HPDE6-E6E7 (cell line): Measurements from ENCODE around the gene NOL3.

Experiments used
- DNase-seq: peaks from one replicate; pipeline ENCODE4 v3.0.0; 2011; ENCODE audit warnings: missing footprints; ENCODE audit errors: extremely low spot score

Gene NOL3

GRCh38 chr16:67170949-67171649 lies 761 bp downstream of the NOL3 start:
- DNase-seq: no peak

- no peak for DNase-seq
Measured at GRCh38 chr16:67173323-67173722, 3.0 kb downstream of the NOL3 start.

GRCh38 chr16:67173808-67174705 lies 3.7 kb downstream of the NOL3 start:
- peak; percentile 92 for DNase-seq

DNA sequence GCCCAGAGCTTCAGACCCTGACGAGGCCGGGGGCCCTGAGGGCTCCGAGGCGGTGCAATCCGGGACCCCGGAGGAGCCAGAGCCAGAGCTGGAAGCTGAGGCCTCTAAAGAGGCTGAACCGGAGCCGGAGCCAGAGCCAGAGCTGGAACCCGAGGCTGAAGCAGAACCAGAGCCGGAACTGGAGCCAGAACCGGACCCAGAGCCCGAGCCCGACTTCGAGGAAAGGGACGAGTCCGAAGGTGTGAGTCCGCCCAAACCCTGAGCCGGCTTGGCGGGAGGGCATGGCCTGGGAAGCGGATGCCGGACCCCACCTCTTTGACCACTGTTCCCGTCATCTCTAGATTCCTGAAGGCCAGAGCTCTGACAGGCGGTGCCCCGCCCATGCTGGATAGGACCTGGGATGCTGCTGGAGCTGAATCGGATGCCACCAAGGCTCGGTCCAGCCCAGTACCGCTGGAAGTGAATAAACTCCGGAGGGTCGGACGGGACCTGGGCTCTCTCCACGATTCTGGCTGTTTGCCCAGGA lies 4.4 kb downstream of the NOL3 start:
- no peak for DNase-seq

- no peak for DNase-seq
Measured at GRCh38 chr16:67176662-67177061, 6.3 kb downstream of the NOL3 start.

DNA sequence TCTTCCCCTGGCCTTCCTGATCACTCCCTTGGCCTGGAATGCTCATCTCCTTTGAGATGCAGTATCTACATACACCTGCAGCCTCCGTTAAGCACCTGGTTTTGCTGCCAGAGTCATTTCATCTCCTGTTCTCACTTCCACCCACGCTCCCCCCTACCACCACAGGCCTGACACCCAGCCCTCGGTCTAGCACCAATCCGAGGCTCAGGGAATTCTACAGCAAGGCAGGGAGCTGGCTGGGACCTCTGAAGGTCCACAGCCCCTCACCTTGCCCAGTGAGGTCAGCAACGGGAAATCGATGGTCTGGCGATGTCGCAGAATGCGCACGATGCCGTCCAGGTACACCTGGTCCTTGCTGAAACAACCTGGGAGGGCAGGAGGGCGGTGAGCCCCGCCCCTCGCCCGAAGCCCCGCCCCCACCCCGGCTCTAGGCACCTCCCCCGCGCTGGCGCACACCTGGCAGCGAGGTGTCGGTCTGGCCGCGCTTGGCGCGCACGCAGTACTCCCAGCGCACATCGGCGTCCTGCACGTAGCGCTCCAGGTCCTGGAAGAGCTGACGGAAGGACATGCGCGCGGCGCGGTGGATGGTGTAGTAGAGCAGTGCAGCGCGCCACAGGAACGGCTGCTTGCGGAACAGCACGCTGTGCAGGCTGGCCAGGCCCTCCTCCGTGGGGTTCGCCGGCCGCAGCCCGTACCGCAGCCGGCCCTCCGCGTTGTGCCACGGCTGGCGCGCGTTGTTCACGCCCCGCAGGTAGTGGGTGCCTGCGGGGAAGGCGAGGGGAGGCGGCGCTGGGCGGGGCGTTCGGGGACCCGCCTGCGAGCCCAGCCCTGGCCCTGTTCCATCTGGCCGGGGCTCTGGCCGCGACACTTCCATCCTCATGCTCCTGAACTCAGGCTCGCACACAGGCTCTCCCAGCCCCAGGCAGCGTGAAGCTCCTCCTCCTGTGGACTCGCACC lies 7.7 kb downstream of the NOL3 start:
- peak; percentile 94 for DNase-seq

DNA sequence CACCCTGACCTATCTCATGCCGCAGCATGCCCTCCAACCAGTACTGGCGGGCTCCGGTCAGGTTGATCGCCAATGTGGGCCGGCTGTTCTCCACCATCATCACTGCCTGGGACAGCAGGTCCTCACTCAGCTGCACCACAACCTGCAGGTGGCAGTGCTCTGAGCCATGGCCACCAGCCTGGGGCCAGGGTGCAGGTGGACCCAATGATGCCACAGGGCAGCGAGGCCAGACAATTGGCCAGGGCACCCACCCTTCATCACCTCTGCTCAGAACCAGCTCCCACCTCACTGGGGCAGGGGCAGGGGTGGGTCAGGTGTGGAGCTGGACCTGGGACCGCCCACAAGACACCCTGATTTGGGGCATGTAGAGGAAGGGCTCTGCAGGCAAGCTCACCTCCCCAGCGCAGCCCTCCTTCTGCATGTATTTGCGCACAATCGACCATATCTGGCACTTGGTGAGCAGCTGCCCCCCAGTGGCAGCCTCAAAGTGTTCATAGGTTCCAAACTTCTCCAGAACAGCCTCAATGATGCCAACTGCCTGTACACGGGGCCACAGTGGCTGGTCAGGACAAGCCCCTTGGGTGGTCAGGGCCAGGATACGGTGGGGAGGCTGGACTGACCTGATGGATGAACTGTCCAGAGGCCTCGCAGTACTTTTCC lies 9.2 kb downstream of the NOL3 start:
- DNase-seq: no peak

DNA sequence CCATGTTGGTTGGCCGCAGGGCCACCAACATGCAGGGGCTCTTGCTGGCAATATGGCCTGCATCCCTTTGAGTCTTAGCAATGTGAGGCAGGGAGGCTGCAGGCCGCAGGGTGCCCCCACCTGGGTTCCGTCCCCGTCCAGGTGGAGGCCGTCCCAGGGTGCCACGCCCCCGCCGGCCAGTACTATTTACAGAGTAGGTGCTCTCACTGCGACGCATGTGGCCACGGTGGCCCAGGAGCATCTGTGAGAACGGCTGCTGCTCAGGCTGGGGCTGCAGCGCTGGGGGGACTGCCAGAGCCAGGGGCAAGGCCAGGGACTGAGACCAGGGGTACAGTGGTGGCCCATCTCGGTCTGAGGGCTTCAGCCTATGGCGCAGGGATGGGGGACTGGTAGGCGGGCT lies 9.8 kb downstream of the NOL3 start:
- DNase-seq: no peak

GRCh38 chr16:67181346-67181745 lies 11.0 kb downstream of the NOL3 start:
- no peak for DNase-seq

DNA sequence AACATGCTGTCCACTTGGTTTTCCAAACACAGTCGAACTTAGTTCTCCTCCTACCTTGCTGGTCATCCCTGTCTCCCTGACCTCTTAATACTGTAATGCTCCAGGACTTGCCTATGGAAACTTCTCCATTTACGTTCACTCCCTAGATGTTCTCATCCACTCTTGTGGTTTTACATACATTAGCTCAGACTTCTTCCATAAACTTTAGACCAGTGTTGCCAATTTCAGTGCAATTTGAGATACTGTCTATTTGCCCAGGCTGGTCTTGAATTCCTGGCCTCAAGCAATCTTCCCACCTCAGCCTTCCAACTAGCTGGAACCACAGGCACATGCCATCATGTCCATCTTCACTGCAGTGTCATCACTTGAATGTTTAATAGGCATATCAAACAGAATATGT lies 11.9 kb downstream of the NOL3 start:
- no peak for DNase-seq

DNA sequence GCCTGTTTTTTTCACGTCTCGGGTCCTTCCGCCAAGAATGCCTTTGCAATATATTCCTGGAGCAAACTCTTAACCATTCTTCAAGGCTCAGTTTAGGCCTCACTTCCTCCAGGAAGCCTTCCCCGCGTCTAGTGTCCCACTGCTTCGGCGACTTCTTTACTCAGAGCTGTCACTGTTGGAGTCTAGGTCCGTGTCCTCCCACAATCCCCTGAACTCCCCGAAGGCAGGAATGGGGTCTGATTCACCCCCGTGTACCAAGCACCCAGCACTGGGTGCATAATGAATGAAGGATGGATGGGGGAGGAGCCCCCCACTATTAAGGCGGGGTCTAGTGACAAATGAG lies 12.9 kb downstream of the NOL3 start:
- DNase-seq: no peak

DNA sequence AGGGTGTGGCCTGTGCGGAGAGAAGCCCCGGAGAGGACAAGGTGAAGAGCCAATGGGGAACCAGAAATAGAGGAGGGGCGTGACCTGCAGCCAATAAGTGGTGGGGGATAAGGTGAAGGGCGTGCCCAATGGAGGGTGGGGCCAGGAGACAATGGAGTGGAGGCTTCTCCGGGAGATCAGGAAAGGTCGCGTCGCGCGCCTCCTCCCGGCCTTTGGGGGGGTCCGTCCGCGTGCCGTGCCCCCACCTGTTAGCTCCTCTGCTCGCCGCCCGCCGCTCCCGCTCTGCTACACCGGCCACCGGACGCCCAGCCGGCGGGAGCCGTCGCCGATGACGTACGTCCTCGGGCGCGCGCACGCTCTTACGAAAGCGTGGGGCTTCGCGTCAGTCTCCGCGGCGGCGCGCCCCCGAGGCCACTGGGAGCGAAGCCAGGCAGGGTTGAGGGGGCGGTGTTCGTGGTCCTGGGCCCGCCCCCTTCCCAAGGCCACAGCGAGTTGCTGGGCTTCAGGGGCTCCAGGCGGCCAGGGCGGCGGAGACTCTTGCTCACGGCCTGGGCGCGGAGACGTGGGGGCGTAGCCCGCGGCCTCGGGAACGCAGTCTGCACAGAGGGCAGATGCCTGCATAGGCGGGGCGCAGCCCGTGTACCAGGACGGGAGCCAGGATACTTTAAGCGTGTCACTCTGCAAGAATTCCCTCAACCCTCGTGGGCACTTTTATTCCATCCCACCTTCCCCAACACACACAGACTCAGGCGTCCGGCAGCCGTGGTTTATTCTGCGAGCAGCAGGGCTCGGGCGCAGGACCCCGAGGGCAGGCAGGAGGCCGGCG lies 13.5 kb downstream of the NOL3 start, which contains the start of gene MATCAP1:
Gene MATCAP1 (minus strand): TSS at position 337 of the 826 bp plus-strand sequence. CDS start 3,353 bp downstream, outside the sequence.
- DNase-seq: peak; percentile 100

- DNase-seq: no peak
Measured at GRCh38 chr16:67184453-67184994, 14.2 kb downstream of the NOL3 start.

DNA sequence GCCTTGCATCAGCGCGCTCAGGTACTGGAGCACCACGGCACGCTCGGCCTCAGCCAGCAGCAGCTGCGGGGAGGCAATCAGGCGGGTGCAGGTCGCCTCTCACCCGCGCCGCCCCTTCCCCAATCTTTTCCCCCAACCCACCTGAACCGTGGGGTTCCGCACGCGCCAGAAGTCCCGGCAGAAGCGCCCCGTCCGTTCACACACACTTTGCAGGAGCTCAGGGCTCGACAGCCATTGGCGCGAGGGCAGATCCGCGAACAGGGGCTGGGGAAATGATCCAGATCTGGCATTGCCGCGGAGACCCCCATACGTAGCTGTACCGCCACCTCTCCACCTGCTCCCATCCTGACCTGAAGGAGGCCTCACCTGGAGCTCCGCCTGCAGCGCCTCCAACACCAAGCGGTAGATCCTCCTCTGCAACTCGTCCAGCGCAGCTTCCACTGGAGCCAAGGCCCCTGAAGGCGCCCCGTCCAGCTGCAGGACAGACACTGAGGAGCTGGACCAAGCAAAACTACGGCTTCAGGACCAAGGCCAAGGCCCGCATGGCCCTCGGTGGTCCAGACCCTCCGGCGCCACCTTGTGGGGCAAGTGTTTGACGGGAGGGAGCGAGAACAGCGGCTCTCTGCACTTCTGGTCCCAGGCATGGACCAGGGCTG lies 14.8 kb downstream of the NOL3 start:
- no peak for DNase-seq

- DNase-seq: no peak
Measured at GRCh38 chr16:67185651-67186134, 15.4 kb downstream of the NOL3 start.

- no peak for DNase-seq
Measured at GRCh38 chr16:67186550-67186950, 16.2 kb downstream of the NOL3 start.

DNA sequence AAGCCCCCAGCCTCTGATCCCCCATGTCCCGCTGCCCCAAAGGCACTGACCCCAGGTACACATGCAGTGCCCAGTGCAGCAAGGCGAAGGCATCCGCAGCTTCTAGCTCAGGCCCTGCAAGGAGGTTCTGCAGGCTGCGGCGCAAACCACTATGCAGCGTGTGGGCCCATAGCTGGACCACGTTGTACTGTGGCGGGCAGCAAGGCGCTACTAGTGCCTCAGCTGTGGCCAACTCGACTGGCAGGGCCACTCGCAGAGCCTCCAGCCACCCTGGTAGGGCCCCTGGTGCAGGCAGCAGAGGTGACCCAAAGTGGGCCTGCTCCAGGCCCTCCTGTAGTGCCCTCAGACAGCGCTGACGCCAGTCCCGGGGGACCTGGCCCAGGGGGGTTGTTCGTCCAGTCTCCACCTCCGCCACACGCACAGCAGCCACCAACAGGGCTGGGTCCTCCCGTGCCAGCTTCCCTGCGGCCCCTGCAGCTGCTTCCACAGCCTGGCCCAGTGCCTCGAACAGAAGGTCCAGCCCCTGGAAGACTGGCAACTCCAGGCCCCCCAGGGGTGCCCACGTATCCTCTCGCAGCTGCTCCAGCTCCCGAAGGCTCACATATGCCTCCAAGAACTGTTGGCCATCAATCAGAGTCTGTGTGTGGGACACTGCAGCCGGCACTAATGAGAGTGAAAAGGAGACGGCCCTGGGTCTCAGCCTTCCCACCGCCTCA lies 17.0 kb downstream of the NOL3 start:
- DNase-seq: no peak

- no peak for DNase-seq
Measured at GRCh38 chr16:67188323-67188722, 18.0 kb downstream of the NOL3 start.

DNA sequence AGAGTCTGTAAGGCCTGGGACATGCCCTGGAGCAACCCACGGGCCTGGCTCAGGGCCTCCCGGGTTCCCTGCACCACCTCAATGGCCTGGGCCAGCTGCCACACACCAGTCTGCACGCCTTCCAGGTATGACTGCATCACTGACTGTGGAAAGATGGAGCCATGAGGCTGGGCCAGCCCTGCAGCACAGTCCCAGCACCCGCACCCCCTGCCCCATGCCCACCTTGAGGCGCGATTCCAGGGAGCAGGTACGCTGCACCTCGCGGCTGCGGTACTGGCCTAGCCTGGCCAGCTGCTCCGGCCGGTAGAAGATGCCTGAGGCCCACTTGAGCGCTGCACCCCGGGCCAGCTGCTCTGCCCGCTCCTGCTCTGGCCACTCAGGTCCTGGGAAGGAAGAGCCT lies 18.5 kb downstream of the NOL3 start:
- no peak for DNase-seq
